ENCODE results near the gene MFSD6L.

MFSD6L gene, protein sequence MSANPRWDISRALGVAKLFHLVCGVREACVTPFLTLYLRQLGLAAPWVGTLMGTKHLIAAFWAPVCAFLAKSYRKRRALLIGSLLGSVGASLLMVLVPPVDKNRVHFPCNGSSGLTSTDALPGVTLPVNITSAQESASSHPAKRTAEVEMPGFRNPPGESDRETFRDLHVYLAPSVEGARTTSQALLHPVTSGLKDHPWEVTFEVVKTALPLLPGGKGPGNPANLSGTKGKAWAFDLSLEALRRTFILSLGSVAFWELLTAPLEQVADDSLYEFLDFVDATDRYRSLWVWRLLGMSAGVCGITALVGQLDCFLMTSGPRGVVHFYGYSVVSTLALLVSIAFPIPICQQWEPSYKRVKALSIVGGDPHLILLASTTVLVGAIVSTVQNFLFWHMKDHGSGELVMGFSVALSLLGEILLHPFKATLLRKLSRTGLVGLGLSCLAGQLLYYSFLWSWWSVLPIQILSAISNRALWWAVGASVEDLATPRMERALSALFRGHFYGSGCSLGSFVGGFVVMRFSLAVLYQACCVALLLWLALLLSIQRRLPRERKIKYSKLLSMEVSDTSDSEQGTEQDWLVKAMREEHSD

DNA sequence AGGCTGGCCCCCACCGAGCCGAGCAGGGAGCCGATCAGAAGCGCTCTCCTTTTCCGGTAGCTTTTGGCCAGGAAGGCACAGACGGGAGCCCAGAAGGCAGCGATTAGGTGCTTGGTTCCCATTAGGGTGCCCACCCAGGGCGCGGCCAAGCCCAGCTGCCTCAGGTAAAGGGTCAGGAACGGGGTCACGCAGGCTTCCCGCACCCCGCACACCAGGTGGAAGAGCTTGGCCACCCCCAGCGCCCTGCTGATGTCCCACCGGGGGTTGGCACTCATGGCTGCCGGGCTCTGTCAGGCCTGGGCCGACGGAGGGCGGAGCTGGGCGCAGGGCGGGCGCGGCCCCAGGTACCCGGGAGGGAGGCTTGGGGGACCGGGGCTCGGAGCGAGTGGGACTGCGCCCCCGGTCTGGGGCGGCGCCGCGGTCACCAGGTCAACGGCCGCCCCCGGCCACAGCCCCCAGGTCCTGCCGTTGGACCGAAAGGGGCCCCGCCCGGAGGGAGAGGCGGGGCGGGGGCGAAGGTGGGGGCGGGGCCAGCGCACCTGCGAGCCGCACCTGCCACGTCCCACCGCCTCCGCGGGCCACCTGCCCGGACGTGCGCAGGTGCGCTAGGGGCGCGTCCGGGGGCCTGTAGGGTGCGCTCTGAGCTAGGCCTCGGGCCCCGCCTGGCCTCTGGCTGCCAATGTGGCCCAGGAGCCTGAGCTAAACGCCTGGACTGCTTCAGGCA is at the start of gene MFSD6L:
TSS of gene MFSD6L (minus strand) at position 520 of the 724 bp plus-strand sequence. CDS start at position 275, 245 bp downstream.
- no peak for DNase-seq

DNA sequence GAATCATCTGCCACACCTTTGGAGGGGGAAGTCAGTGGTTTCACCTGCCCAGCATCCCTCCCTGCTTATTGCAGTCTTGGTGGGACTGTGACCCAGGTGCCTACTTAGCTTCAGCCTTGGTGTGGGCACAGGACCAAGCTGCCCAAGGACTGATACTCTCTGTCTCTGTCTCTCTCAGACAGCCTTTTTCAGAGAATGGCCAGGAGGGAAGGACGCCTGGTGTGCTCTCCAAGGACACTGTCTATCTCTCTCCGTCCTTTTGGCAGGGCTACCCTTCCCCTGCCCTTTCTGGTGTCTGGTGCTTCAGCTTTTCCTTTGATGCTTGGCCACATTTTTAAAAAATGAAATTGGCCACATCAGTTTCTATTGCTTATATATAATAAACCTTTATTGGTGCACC is 48.7 kb upstream of the MFSD6L start:
- DNase-seq = no peak

DNA sequence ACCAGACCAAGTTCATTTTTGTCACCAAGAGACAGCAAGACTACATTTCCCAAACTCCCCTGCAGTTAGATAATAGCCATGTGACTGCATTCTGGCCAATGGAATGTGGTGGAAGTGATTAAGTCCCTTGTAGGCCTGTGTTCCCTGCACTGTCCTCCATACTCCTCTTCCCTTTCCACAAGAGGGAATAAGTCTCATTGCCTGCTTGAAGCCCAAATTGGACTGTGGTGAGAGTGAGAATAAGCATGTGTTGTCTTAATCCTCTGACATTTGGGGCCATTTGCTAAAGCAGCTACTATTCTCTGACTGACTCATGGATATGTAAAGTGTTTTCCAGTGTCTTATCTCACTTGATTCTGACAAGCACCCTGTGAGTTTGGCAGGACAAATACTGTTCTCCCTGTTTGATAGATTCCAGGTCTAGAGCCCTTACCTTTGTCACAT is 47.6 kb upstream of the MFSD6L start:
- no peak for DNase-seq

DNA sequence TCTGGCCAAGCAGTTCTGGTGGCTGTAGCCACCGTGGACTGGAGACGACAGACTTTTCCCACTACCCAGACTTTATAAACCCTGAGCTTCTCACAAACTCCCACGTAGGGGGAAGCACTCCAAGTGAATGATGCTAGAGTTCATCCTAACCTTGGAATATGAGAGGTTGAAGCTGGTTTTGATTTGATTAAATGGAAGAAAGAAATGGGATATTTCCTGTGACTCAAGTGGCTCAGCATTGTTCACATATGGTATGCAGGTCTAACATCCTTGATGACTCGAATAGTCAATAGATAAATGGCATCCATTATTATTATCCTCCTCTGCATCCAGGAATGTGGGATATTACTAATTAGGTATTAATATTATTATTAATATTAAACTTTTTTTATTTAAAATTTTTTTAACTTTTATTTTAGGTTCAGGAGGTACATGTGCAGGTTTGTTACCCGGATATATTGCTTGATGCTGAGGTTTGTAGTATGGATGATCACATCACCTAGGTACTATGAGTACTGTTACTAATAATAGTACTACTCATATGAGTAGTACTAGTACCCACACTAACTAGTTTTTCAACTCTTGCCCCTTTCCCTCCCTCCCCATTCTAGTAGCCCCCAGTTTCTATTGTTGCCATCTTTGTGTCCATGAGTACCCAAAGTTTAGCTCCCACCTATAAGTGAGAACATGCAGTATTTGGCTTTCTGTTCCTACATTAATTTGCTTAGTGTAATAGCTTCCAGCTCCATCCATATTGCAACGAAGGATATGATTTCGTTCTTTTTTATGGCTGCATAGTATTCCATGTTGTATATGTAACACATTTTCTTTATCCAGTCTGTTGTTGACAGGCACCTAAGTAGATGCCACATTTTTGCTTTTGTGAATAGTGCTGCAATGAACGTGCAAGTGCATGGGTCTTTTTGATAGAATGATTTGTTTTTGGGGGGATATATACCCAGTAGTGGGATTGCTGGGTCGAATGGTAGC is 45.4 kb upstream of the MFSD6L start:
- no peak for DNase-seq

DNA sequence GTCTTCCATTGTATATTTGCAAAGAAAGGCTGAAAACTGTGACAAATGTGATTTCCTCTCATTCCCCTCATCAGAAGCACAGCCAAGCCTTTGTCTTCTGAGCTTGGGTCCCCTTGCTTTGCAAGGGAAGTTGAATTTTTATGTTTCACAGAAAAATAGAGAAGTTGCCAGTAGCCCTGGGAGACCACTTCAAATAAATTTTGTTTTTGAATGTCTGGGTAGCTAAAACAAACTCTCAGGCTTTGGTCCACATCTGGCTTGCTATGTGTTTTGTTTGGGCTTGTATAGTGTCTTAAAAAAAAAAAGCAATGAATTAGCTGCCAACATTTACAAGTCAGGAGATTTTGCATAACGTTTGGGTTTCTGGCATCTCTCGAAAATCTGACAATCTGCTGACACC is 44.2 kb upstream of the MFSD6L start:
- no peak for DNase-seq

DNA sequence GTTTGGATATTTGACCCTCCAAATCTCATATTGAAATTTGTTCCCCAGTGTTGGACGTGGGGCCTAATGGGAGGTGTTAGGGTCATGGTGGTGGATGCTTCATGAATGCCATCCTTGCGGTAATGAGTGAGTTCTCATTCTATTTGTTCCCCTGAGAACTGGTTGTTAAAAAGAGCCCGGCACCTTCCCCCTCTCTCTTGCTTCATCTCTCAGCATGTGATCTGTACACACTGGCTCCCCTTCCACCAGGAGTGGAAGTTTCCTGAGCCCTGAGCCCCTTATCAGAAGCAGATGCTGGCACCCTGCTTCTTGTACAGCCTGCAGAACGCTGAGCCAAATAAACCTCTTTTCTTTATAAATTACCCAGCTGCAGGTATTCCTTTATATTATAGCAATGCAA is 42.7 kb upstream of the MFSD6L start:
- DNase-seq = no peak

DNA sequence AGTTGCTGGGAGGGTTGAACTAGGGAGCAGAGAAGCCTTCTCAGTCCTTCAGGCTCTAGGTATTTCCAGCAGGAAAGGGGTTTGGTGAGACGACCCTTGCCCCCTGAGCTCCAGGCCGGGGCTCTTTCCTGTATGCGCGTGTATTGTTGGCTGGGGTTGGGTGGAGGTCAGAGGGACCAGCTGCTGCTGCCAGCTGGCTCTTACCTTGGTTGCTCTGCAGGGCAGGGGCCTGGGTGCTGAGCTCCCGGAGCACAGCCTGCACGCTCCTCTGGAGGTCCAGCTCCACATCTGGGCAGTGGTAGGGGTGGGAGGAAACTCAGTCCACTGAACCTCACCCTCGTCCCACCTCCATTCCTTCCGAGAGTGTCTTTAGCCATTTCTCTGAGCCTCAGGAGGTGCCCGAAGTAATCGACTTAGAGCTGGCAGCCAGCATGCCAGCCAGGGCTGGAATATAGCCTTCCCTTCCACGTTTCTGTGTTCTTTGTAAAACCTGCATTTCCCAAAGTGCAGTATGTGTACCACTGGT is 40.3 kb upstream of the MFSD6L start:
- no peak for DNase-seq

DNA sequence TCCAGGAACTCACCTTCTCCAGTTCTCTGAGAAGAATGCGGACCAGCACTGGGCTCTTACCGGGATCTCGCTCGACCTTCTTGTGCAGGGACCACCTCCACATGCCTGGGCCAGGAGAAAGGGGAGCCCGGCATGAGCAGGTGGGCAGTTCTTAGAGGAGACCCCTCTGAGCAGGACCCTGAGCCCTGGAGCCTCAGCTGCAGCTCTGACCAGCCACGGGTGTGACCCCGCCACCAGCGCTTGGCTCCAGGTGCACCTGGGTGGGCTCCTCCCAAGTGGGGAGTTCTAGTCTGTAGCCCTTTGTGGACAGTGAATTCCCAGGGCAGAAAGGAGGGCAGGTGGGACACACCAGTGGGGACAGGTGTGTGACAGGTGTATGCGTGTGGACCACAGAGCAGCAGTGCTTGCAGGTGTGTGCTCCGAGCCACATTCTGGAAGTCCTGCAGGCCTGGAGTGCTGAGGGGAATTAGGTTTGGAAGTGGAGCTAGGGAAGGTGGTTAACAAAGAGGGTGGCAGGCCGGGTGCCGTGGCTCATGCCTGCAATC is 39.5 kb upstream of the MFSD6L start:
- DNase-seq = no peak

DNA sequence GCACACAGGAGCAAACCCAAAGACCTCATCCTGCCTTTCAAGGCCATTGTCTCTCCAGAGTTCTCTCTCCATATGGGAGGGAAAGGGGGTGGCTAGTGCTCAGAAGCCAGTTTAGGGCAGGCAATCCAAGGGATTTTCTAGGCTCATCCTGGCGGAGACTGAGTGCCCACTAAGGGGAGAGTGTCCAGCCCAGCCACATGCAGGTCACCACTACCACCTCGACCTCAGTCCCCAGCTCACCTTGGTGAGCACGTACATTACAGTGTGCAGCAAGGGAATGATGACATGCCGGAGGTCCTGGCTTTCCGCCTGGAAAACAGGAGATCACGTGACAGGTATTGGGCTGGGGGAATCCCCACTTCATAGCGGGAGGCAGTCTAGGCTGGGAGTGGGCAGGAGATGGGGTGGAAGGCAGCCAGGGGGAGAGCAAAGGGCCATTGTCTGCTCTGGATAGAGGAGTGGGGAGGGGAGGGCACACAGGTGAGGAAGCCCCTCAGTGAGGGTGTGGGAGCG is 38.5 kb upstream of the MFSD6L start:
- DNase-seq = no peak

DNA sequence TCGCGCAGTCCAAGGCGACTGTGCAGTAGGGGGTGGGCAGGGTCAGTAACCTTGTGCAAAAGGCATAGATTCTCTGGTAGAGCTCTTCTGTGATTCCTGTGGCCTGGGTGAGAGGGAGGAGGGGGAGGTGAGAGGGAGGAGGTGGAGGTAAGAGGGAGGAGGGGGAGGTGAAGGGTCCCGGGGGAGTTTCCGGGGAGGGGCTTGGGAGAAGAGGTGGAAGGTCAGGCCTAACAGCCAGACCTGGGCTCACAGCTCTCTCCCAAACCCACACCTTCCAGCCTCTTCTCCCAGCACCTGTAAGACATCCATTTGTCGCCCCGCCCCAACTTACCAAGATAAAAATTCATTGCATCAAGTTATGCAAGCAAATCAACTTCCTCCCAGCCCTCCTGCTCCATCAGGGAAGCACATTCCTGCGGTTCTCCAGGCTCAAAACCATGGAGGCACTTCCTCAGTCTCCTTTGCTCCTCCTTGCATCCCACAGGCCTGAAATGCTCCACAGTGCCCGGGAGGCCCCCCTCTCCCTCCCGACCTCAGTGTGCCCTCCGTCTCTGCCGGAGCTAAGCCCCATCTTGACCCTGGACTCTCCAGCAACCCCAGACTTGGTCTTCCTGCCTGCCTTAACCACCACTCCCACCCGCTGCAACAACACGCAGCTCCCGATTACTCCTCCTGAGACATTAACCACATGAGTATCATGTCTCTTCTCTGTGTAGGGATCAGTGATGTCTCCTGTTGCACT is 37.8 kb upstream of the MFSD6L start:
- DNase-seq = no peak

DNA sequence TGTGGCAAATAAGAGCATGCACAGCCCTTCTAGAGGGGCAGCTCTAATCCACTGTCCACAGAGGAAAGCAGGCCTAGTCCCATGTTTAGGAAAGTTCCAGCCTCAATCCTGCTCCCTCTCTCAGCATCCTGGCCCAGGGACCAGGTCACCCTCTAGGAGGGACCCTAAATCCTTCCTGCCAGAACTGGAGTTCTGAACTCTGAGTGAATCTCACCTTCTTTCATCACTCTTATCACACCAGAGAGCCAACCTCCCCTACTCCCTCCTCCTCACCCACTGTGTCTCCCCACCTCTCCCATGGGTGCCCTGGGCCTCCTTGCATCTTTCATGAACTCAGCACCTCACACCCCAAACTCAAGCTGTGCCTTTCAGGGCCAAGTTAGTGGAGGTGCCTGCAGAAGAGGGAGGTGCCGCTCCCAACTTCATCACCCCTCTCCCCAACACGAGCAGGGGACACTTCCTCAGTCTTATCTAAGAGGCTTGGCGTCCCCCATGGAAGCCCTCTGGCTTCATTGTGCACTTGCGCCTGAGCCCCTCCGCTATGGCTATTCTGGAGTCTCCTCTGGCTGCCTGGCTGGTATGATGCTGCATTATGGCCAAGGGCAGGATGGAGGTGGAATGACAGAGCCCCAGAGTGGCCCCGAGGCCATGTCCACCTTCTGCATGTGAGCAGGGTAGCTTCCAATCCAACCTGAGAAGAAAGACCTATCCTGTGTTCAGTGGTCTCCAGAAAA is 36.6 kb upstream of the MFSD6L start:
- DNase-seq = no peak

DNA sequence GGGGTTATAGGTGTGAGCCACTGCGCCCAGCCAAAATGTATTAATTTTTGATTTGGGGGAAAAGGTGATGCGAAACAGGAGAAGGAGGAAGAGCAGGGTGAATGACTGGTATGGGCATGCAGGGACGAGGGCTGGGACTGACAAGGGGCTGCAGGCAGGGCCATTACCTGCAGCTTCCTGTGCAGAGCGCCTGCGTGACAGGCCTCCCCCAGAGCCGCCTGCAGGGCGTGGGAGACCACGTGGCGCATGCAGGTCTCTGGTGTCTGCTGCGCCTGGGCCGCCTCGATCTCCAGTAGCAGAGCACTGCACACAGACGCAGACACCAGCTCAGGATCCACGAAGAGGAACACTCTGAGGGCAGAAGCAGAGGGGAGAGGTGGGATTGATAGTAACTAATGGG is 35.9 kb upstream of the MFSD6L start:
- no peak for DNase-seq

DNA sequence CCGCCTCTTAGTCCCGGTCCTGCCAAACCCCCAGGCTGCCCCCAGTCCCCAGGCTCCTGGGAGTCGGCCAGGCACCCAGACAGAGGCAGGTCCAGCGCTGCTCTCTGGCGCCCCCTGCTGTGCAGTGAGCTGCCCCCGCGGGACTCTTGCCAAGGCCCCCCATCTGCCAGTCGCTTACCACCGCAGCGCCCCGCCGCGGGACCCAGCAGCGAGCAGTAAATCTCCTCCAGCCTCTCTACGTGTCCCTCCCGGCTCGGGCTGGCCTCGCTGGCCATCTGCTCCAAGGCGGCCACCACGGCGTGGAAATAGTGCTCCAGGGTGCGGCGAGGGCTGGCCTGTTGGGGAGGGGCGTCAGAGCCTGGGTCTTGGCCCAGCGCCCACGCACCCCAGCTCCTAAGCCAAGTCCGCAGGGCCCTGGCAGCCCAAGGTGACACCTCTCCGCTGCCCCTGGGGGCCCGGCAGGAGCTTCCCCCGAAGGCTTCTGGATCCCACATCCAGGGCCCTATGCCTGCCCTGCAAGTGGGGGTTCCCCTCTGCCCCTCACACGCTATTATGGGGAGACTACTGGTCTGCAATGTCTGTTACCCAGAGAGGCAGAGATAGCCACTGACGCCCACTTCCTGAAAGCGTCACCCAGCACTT is 33.7 kb upstream of the MFSD6L start:
- peak; percentile 59 for DNase-seq

DNA sequence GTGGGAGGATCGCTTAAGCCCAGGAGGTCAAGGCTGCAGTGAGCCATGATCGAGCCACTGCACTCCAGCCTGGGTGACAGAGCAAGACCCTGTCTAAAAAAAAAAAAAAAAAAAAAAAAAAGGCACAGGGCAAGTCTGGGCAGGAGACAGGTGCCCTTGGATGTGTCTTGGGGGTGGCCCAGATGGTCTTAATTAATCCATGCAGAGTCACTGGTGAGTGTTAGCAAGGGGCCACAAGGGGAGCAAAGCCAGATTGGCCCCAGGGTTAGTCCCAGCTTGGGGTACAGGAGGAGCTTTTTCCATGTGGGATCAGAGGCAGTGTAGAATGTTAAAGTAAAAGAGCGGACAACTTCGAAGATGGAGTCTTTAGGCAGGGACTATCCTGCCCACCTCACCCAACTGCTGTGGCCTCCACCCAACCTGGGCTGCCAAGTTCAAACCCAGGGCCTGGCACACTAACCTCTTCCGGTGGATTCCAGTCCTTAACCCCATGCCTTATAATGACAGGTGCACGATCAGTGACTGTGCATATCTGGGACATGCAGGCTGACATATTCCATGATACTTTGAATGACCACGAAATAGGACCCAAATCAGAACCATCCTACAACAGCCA is 32.2 kb upstream of the MFSD6L start:
- DNase-seq = no peak

DNA sequence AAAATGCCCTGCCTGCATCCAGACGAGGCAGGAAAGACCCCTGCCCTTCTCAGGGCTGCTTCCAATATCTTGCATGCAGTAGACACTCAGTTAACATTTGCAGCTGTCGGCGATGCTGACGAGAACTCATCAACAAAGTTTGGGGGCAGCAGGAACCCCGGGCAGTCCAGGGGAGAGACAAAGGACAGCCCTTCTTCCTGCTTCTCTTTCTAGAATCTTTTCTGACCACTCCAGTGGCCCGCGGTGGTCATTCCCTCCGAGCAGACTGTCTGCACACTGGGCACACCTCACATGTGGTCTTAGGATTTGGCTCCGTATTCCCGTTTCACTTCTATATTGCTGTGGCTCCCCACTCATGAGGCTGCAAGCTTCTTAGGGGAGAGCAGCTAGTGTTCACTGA is 31.0 kb upstream of the MFSD6L start:
- DNase-seq = no peak

DNA sequence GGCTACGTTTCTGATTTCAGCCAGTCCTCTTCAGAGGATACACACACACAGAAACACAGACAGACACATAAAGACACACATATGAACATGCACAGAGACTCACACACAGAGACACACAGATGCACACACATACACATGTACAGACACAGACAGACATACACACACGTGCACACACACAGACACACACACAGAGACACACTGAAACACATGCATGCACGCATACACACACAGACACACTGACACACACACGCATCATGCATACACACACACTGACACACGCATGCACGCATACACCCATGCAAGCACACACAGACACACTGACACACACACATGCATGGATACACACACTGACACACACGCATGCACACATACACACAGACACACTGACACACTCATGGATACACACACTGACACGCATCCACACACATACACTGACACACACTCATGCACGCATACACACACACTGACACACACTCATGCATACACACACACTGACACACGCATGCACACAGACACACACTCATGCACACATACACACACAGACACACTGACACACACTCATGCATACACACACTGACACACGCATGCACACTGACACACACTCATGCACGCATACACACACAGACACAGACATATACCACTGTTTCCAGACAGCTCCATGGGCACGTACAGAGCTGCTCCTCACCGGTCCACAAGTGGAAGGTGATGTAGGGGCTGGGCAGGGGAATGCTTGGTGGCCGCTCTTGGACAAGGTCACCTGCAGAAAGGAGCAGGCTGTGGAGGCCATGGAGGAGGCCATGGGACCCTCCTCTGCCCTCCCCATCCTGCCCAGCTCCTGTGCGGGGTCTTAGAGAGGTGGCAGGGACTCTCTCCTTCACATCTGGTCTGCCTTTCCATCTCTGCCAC is 30.1 kb upstream of the MFSD6L start:
- DNase-seq = no peak

DNA sequence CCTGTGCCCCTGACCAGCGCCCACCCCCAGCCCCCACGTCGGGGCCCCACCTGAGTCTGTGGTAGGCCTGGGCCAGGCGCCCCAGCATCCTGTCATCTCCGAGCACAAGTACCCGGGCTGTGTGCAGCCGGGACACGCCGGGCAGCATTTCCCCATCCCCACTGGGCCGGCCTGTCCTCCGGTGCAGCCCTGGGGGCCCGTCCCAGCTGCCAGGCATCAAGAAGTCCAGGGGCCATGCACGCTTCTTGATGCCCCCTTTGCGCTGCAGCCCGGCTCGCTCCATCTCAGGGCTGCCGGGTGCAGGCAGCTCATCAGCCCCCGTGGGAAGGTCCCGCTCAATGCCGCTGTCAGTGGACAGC is 29.3 kb upstream of the MFSD6L start:
- no peak for DNase-seq

DNA sequence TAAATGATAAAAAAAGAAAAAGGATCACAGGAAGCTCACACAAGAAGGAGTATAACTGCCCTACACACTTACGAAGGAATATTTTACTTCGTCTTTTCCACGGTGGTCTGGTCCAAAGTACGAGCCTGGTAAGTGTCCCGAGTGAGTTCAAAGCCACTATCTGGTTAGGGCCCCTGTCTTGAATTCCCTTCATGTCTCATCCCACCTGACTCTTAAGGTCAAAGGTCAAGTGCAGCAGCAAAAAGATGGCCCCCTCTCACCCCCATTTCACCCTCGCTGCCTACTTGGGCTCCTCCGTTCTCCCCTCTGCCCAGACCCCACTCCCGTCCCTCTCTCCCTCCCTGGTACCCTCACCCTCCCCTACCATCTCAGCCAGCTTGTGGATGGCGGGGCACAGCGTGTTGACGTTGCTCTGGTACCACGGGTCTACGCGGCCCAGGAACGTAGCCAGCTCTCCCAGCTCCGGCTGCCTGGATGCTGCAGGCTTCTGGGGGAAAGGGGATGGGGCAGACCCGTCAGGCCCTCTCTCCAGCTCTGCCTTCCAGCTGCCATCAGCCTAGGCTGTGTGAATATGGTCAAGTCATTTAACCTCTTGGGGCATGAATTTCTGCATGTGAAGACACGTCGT is 27.8 kb upstream of the MFSD6L start:
- DNase-seq = no peak

Measured in activated CD4-positive, CD25-positive, alpha-beta regulatory T cell treated with anti-CD3 and anti-CD28 coated beads, Interleukin-2, amount 50 U/mL, for 72 hours (primary cell).